WTC11 (cell line): ENCODE data around the gene GRAMD2A. TPM values are rescaled to one million over a fixed set of nuclear protein-coding genes. Genes with fewer than 3 reads are reported as not detected.

Experiments
- ATAC-seq: fragments of 200-7000 bp; cut with Tn5 transposase; 2 replicates; pipeline ENCODE4 v1.10.0; 2021; ENCODE audit warnings: mild to moderate bottlenecking, moderate library complexity
- CTCF ChIA-PET: fragments of 300-600 bp; sonication (Branson Sonifier 250); formaldehyde crosslinking; loops from one replicate; lab custom pipeline; 2021; ENCODE audit warnings: antibody characterized with exemption; lab: Charles Lee
- POLR2A ChIA-PET: fragments of 350-600 bp; sonication (Branson Sonifier 250); formaldehyde crosslinking; loops from one replicate; lab custom pipeline; 2021; ENCODE audit warnings: antibody characterized with exemption; lab: Charles Lee
- DNase-seq: peaks from one replicate; pipeline ENCODE4 v3.0.0; 2021; ENCODE audit warnings: low spot score
- H3K27ac Mint-ChIP-seq: 2 replicates; pipeline ENCODE4 v1.8.0; 2021; ENCODE audit warnings: mixed read lengths
- H3K27me3 Mint-ChIP-seq: 2 replicates; pipeline ENCODE4 v1.8.0; 2021; ENCODE audit warnings: low read depth, mild to moderate bottlenecking, moderate library complexity, mixed read lengths
- H3K36me3 Mint-ChIP-seq: 2 replicates; pipeline ENCODE4 v1.8.0; 2021; ENCODE audit warnings: mixed read lengths
- H3K4me1 Mint-ChIP-seq: 2 replicates; pipeline ENCODE4 v1.8.0; 2022; ENCODE audit warnings: mixed read lengths
- H3K4me3 Mint-ChIP-seq: 2 replicates; pipeline ENCODE4 v1.8.0; 2021; ENCODE audit warnings: mild to moderate bottlenecking, moderate library complexity, mixed read lengths
- H3K9me3 Mint-ChIP-seq: 2 replicates; pipeline ENCODE4 v1.8.0; 2021; ENCODE audit warnings: mixed read lengths
- AFF4 ChIP-seq: sonication (generic); formaldehyde crosslinking; IDR thresholded peaks from 2 replicates; pipeline ENCODE4 v1.8.1; 2023; ENCODE audit warnings: mild to moderate bottlenecking, missing genetic modification reagents, borderline replicate concordance
- ATF2 ChIP-seq: sonication (generic); formaldehyde crosslinking; IDR thresholded peaks from 2 replicates; pipeline ENCODE4 v1.8.1; 2022; ENCODE audit warnings: low read depth, missing genetic modification reagents, borderline replicate concordance
- CBFB ChIP-seq: sonication (generic); formaldehyde crosslinking; IDR thresholded peaks from 2 replicates; pipeline ENCODE4 v1.8.1; 2022; ENCODE audit warnings: mild to moderate bottlenecking, low read depth, missing genetic modification reagents
- CDX4 ChIP-seq: fragments of 250-450 bp; sonication (Bioruptor Pico); IDR thresholded peaks from 2 replicates; pipeline ENCODE4 v1.9.0; 2021; ENCODE audit warnings: moderate library complexity, mild to moderate bottlenecking, inconsistent platforms, borderline replicate concordance
- GABPB1 ChIP-seq: sonication (generic); formaldehyde crosslinking; IDR thresholded peaks from 2 replicates; pipeline ENCODE4 v1.8.1; 2023; ENCODE audit warnings: mild to moderate bottlenecking, missing genetic modification reagents
- IRF2 ChIP-seq: sonication (generic); formaldehyde crosslinking; IDR thresholded peaks from 2 replicates; pipeline ENCODE4 v1.8.0; 2022; ENCODE audit warnings: low read depth, missing genetic modification reagents, borderline replicate concordance
- NR3C1 ChIP-seq: sonication (generic); formaldehyde crosslinking; conservative IDR thresholded peaks from 2 replicates; pipeline ENCODE4 v1.8.1; 2023; ENCODE audit warnings: low read depth, mild to moderate bottlenecking, missing genetic modification reagents
- TEAD4 ChIP-seq: sonication (generic); formaldehyde crosslinking; IDR thresholded peaks from 2 replicates; pipeline ENCODE4 v1.8.0; 2022; ENCODE audit warnings: mild to moderate bottlenecking, missing genetic modification reagents
- ZNF281 ChIP-seq: sonication (generic); formaldehyde crosslinking; IDR thresholded peaks from 2 replicates; pipeline ENCODE4 v1.8.0; 2023; ENCODE audit warnings: mild to moderate bottlenecking, missing genetic modification reagents
- ZNF423 ChIP-seq: fragments of 250-450 bp; sonication (Bioruptor Pico); IDR thresholded peaks from 2 replicates; pipeline ENCODE4 v2.1.2; 2022; ENCODE audit warnings: mild to moderate bottlenecking, moderate library complexity
- ZNF671 ChIP-seq: fragments of 250-450 bp; sonication (Bioruptor Pico); IDR thresholded peaks from 2 replicates; pipeline ENCODE4 v1.8.0; 2021; ENCODE audit warnings: mild to moderate bottlenecking
- ZSCAN18 ChIP-seq: fragments of 250-450 bp; sonication (Bioruptor Pico); IDR thresholded peaks from 2 replicates; pipeline ENCODE4 v2.1.2; 2022; ENCODE audit warnings: mild to moderate bottlenecking, moderate library complexity
- total RNA-seq: library from RNA; stranded (reverse); gene quantifications from 3 replicates; pipeline ENCODE4 v1.2.3, GENCODE V29; 2021
- TF ChIP-seq, protein P1 (sequence below): sonication (generic); formaldehyde crosslinking; IDR thresholded peaks from 2 replicates; pipeline ENCODE4 v1.8.0; 2022; ENCODE audit warnings: mild to moderate bottlenecking, missing genetic modification reagents
- TF ChIP-seq, protein P2 (sequence below): sonication (generic); formaldehyde crosslinking; IDR thresholded peaks from 2 replicates; pipeline ENCODE4 v1.8.0; 2022; ENCODE audit warnings: missing genetic modification reagents
- TF ChIP-seq, protein P3 (sequence below): sonication (generic); formaldehyde crosslinking; IDR thresholded peaks from 2 replicates; pipeline ENCODE4 v1.8.1; 2022; ENCODE audit warnings: mild to moderate bottlenecking, moderate library complexity, missing genetic modification reagents

GRAMD2A gene
- total RNA-seq, 1 experiment from 2014 or later, result 1.9 TPM

- no peak overlapping the region for H3K27ac Mint-ChIP-seq
- TF ChIP-seq ZSCAN18 (no peak), CBFB (CRISPR knock-in tag) (no peak), NR3C1 (no peak), ZNF281 (CRISPR knock-in tag) (no peak), CDX4 (CRISPR knock-in tag) (no peak), AFF4 (CRISPR knock-in tag) (no peak), ZNF423 (CRISPR knock-in tag) (no peak), IRF2 (CRISPR knock-in tag) (no peak)
- TF ChIP-seq, protein P1, sequence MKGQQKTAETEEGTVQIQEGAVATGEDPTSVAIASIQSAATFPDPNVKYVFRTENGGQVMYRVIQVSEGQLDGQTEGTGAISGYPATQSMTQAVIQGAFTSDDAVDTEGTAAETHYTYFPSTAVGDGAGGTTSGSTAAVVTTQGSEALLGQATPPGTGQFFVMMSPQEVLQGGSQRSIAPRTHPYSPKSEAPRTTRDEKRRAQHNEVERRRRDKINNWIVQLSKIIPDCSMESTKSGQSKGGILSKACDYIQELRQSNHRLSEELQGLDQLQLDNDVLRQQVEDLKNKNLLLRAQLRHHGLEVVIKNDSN (CRISPR knock-in tag), result no peak
- TF ChIP-seq, protein P2, sequence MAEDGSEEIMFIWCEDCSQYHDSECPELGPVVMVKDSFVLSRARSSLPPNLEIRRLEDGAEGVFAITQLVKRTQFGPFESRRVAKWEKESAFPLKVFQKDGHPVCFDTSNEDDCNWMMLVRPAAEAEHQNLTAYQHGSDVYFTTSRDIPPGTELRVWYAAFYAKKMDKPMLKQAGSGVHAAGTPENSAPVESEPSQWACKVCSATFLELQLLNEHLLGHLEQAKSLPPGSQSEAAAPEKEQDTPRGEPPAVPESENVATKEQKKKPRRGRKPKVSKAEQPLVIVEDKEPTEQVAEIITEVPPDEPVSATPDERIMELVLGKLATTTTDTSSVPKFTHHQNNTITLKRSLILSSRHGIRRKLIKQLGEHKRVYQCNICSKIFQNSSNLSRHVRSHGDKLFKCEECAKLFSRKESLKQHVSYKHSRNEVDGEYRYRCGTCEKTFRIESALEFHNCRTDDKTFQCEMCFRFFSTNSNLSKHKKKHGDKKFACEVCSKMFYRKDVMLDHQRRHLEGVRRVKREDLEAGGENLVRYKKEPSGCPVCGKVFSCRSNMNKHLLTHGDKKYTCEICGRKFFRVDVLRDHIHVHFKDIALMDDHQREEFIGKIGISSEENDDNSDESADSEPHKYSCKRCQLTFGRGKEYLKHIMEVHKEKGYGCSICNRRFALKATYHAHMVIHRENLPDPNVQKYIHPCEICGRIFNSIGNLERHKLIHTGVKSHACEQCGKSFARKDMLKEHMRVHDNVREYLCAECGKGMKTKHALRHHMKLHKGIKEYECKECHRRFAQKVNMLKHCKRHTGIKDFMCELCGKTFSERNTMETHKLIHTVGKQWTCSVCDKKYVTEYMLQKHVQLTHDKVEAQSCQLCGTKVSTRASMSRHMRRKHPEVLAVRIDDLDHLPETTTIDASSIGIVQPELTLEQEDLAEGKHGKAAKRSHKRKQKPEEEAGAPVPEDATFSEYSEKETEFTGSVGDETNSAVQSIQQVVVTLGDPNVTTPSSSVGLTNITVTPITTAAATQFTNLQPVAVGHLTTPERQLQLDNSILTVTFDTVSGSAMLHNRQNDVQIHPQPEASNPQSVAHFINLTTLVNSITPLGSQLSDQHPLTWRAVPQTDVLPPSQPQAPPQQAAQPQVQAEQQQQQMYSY (CRISPR knock-in tag), result no peak
- DNase-seq (no peak), ATAC-seq (no peak)
- no peaks in the 10 kb centered on the region for H3K27me3 Mint-ChIP-seq
- CTCF ChIA-PET, result no interaction called here
- no peaks in the 10 kb centered on the region for H3K36me3 Mint-ChIP-seq
- H3K9me3 Mint-ChIP-seq, result no peaks in the 10 kb centered on the region
- POLR2A ChIA-PET, result no interaction called here
- H3K4me3 Mint-ChIP-seq, result no peak overlapping the region
- H3K4me1 Mint-ChIP-seq, result no peaks in the 10 kb centered on the region
These were observed 65.7 kb downstream of the GRAMD2A start for GRCh38 chr15:72131922-72132321.

DNA sequence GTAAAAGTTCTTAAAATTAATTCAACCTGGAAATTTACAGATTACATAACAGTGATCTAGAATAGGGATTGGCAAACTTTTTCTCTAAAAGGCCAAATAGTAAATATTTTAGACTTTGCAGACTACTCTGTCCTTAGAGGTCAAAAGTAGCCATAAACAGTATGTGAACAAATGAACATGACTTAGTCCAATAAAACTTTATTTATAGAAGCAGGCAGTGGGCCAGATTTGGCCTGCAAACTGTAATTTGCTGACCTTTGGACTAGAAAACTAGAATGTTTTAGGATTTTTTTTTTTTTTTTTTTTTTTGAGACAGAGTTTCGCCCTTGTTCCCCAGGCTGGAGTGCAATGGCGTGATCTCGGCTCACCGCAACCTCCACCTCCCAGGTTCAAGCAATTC is 67.3 kb downstream of the GRAMD2A start:
- no peaks in the 10 kb centered on the region for H3K27me3 Mint-ChIP-seq
- H3K27ac Mint-ChIP-seq, result no peak overlapping the region
- no peaks in the 10 kb centered on the region for H3K36me3 Mint-ChIP-seq
- ATAC-seq (no peak), DNase-seq (no peak)
- ChIA-PET POLR2A (no interaction called here), CTCF (interaction anchor here (0.6 kb wide), 1 partner anchor 387 kb away, joined by 5 read pairs; no protein-coding TSS in a partner anchor)
- H3K4me3 Mint-ChIP-seq, result no peak overlapping the region
- no peaks in the 10 kb centered on the region for H3K4me1 Mint-ChIP-seq
- no peaks in the 10 kb centered on the region for H3K9me3 Mint-ChIP-seq
- TF ChIP-seq, protein P3, sequence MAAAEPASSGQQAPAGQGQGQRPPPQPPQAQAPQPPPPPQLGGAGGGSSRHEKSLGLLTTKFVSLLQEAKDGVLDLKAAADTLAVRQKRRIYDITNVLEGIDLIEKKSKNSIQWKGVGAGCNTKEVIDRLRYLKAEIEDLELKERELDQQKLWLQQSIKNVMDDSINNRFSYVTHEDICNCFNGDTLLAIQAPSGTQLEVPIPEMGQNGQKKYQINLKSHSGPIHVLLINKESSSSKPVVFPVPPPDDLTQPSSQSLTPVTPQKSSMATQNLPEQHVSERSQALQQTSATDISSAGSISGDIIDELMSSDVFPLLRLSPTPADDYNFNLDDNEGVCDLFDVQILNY (CRISPR knock-in tag), result no peak
- no peak for TF ChIP-seq ZNF671 (CRISPR knock-in tag)
- TF ChIP-seq ATF2 (CRISPR knock-in tag), result no peak
- no peak for TF ChIP-seq GABPB1 (CRISPR knock-in tag)
- no peak for TF ChIP-seq TEAD4 (CRISPR knock-in tag)
